ENCODE data around the gene AGBL3.
A peak's percentile ranks its signal among the peaks of the same experiment; 100 is the strongest.

AGBL3 gene

DNA sequence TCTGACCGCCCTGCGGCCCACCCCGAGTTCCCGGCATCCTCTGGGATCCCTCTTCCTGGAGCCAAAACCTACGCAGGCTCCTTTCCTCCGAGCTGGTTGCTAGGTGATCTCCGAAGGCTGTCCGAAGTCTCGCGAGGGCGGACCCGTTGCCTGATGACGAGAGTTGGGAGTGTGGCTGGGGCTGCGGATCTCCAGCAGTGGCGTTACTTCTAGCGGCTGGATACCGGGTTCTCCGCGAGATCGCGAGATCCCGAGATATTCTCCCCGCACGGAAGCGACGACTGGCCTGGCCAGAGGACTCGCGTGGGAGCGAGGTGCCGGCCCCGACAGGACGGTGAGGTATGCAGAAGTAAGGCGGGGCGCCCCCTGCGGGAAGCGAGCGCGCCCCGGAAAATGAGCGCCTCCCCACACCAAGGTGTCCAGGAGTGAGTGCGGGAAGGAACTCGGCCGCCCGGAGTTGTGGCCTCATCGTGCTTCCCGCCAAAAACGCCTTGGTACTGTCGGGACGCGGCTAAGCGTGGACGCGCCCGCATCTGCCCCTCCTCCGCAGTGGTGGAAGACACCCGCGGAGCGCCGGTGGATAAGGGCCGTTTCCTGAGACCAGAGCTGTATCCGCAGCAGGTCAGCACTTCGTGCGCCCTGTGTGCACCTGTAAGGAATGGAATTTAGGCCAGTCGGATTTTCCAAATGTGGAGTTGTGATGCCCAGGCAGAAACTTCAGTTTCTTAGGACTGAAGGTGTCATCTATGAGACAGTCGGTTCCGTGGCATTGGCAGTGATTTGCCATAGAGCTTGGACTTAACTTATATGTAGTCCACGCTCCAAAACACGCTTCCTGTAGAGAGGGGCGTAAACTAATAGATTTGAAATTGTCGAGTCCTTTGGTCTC lies at the start of gene AGBL3:
Gene AGBL3, plus strand, starts transcription at position 146 of the 889 bp plus-strand sequence. CDS start 1,426 bp downstream, outside the sequence.
- TF ChIP-seq, protein P1, sequence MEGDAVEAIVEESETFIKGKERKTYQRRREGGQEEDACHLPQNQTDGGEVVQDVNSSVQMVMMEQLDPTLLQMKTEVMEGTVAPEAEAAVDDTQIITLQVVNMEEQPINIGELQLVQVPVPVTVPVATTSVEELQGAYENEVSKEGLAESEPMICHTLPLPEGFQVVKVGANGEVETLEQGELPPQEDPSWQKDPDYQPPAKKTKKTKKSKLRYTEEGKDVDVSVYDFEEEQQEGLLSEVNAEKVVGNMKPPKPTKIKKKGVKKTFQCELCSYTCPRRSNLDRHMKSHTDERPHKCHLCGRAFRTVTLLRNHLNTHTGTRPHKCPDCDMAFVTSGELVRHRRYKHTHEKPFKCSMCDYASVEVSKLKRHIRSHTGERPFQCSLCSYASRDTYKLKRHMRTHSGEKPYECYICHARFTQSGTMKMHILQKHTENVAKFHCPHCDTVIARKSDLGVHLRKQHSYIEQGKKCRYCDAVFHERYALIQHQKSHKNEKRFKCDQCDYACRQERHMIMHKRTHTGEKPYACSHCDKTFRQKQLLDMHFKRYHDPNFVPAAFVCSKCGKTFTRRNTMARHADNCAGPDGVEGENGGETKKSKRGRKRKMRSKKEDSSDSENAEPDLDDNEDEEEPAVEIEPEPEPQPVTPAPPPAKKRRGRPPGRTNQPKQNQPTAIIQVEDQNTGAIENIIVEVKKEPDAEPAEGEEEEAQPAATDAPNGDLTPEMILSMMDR (conservative IDR thresholded peaks at IDR 0.05; ENCODE audit: low read length): peak; percentile 57
- H3K4me3 ChIP-seq (ENCODE audit: low read length): peak within 1 kb of the TSS; percentile 87
- DNase-seq (ENCODE audit: low read depth): peak; percentile 94

DNA sequence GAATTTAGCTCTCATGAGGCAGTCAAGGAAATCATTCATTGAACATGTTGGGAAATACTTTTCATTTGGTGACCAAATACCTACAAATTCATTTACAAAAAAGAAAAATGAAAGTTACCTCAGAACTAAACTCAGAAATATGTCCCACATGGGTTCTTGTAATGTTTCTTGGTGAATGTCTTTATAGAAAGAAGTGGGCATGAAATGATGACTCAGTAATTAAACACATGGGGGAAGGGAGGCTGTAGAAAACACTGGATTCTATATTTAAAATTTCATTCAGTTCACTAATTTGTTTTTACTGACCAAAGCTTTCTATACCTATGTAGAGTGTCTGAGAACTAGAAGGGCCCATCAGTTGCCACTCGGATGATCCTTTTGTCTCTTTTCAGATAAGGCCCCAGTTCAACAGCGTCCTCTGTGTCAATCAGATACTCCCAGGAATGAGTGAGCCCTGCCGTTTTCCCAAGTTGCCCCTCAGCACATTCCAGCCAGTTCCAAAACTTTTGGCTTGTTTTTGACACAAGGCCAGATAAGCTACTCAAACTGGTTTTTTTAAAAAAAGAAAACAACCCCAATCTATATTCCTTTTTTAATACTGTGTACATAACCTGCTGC lies 49.3 kb upstream of the AGBL3 start:
- no peak overlapping the region for H3K4me3 ChIP-seq (ENCODE audit: low read length)
- DNase-seq (ENCODE audit: low read depth): peak; percentile 37
- TF ChIP-seq, protein P1 (conservative IDR thresholded peaks at IDR 0.05; ENCODE audit: low read length): no peak

DNA sequence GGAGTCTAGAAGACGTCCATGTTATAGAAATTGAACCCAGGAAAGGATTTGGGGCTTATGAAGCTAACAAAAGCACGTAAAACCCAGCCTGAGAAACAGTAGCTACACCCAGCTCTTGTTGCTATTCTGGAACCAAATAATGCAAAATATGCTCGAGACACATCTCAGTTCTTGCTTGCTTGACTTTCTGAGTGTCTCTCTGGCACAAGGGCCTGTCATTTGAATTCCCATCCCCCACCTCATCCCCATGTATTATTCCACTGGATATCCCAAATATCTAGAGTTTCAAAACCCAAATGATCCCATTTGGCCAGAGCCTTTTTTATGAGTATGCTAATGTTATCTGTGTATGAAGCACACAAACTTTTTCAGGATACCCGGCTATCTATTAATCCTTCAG lies 48.2 kb upstream of the AGBL3 start:
- TF ChIP-seq, protein P1 (conservative IDR thresholded peaks at IDR 0.05; ENCODE audit: low read length): no peak
- no peak overlapping the region for H3K4me3 ChIP-seq (ENCODE audit: low read length)

DNA sequence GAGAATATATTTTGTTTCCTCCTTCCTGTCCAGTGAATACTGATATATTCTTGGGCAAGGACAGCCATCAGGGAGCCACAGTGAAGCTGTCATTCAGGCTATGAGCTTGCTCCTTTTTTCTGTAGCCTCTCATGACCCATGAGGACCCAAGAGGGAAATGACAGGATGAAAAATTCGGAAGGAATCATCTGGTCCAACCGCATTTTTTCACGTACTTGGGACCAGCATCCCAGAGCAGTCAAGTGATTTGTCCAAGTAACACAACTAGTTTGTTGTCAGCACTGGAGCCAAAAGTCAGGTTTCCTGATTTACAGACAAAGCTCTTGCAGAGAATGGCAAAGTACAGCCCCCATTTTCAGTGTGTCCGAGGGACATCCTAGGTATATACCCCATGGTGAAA lies 47.2 kb upstream of the AGBL3 start:
- TF ChIP-seq, protein P1 (conservative IDR thresholded peaks at IDR 0.05; ENCODE audit: low read length): no peak
- H3K4me3 ChIP-seq (ENCODE audit: low read length): no peak overlapping the region
- no peak for DNase-seq (ENCODE audit: low read depth)

More for the DNA sequence above, 48.2 kb upstream of the AGBL3 start:
- DNase-seq (ENCODE audit: low read depth): no peak

DNA sequence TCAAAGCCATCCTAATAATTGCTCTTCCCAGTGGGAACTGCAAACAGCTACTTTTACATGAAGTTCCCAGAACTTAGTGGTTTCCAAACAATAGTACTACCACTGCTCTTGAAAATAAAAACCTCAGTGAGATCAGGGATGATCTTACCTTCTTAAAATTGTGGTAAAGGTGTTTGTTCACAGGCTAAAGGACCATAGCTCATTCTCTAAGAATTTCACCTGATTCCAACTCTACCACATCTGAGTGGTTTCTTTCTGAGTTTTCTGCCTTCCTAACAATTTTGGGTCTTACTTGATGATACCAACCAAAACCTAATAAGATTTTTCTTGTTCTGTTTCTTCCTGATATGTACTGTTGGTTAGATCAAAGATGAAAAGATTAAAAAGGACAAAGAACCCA lies 45.6 kb upstream of the AGBL3 start:
- no peak for DNase-seq (ENCODE audit: low read depth)
- TF ChIP-seq, protein P1 (conservative IDR thresholded peaks at IDR 0.05; ENCODE audit: low read length): no peak
- no peak overlapping the region for H3K4me3 ChIP-seq (ENCODE audit: low read length)

DNA sequence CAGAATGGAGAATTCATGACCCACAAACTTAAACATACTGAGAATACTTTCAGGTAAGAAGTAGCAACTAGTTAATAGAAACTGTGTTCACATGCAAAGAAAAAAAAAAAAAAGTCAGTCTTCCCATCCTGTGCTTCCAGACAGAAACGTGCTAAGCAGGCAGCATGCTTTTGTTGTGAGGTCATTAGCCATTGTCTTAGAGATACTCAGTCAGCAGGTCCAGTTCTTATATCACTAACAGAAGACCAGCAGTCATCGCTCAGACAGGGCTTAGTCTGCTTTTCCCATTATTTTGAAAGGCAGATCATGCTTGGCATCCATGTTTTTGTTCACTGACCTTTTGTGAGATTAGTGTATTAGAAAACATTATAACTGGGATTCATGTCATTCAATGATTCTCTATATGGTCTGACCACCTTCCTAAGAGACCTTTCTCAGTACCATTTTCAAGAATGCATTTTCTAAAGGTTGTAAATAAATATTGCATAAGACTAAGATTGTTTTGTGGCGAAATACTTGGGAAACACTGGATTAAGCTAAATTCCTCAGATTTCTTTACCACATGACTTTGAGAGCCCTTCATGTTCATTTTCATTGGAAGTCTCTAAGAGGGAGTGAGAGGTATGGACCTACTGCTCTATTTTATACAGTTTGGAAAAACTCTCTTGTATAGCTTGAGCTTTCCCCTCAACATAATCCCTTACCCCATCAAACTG lies 45.0 kb upstream of the AGBL3 start:
- TF ChIP-seq, protein P1 (conservative IDR thresholded peaks at IDR 0.05; ENCODE audit: low read length): no peak
- H3K4me3 ChIP-seq (ENCODE audit: low read length): no peak overlapping the region
- DNase-seq (ENCODE audit: low read depth): peak; percentile 95

All from AG10803 (cell line).